Karpas-422 (cell line): ENCODE results near the gene ACP7. TPM values are rescaled to one million over a fixed set of nuclear protein-coding genes. Genes with fewer than 3 reads are reported as not detected.

Source experiments
- DNase-seq: peaks from one replicate; pipeline ENCODE4 v3.0.0-alpha.2; 2015
- H2AFZ ChIP-seq: fragments of 200-600 bp; sonication (generic); 2 replicates; pipeline ENCODE4 v1.6.1; 2014; ENCODE audit warnings: antibody characterized with exemption, low read length, mixed read lengths
- H3K27ac ChIP-seq: fragments of 200-600 bp; sonication (generic); 2 replicates; pipeline ENCODE4 v1.5.1; 2014; ENCODE audit warnings: mild to moderate bottlenecking, low read length, moderate library complexity
- H3K27me3 ChIP-seq: fragments of 200-600 bp; sonication (generic); 2 replicates; pipeline ENCODE4 v1.6.1; 2014; ENCODE audit warnings: low read length, mixed read lengths
- H3K36me3 ChIP-seq: fragments of 200-600 bp; sonication (generic); 2 replicates; pipeline ENCODE4 v1.6.1; 2014; ENCODE audit warnings: low read length, mixed read lengths; ENCODE audit not compliant: insufficient read depth
- H3K4me1 ChIP-seq: fragments of 200-600 bp; sonication (generic); 2 replicates; pipeline ENCODE4 v1.6.1; 2014; ENCODE audit warnings: mild to moderate bottlenecking, low read length, mixed read lengths
- H3K4me2 ChIP-seq: fragments of 200-600 bp; sonication (generic); 2 replicates; pipeline ENCODE4 v1.6.1; 2014; ENCODE audit warnings: low read length, low read depth, mild to moderate bottlenecking; ENCODE audit not compliant: poor library complexity, severe bottlenecking
- H3K4me3 ChIP-seq: fragments of 200-600 bp; sonication (generic); 2 replicates; pipeline ENCODE4 v1.5.1; 2014; ENCODE audit warnings: mild to moderate bottlenecking, antibody characterized with exemption, low read length, mixed read lengths
- H3K79me2 ChIP-seq: fragments of 200-600 bp; sonication (generic); 2 replicates; pipeline ENCODE4 v1.6.1; 2014; ENCODE audit warnings: mild to moderate bottlenecking, low read length, mixed read lengths
- H3K9ac ChIP-seq: fragments of 200-600 bp; sonication (generic); 2 replicates; pipeline ENCODE4 v1.6.0; 2014; ENCODE audit warnings: low read length
- H3K9me2 ChIP-seq: fragments of 200-600 bp; sonication (generic), shearing (Covaris generic); replicated peaks from 2 replicates; pipeline ENCODE4 v1.6.0; 2014; ENCODE audit warnings: mild to moderate bottlenecking, low read length, moderate library complexity; ENCODE audit not compliant: insufficient read depth
- H3K9me3 ChIP-seq: fragments of 300-700, 200-600 bp; sonication (generic); 2 replicates; pipeline ENCODE4 v1.6.1; 2014; ENCODE audit warnings: low read length, mixed read lengths
- H4K20me1 ChIP-seq: fragments of 200-600 bp; sonication (generic); 2 replicates; pipeline ENCODE4 v1.6.1; 2014; ENCODE audit warnings: mild to moderate bottlenecking, antibody characterized with exemption, low read length, low read depth; ENCODE audit not compliant: insufficient read depth
- total RNA-seq: library from RNA; depleted of rRNA; stranded (reverse); fragments of >200 nt; shearing (Covaris generic); gene quantifications from 2 replicates; pipeline ENCODE4 v1.2.3, GENCODE V29; 2014; ENCODE audit warnings: low replicate concordance

ACP7 gene
- total RNA-seq, 1 experiment from 2014 or later = not detected

DNA sequence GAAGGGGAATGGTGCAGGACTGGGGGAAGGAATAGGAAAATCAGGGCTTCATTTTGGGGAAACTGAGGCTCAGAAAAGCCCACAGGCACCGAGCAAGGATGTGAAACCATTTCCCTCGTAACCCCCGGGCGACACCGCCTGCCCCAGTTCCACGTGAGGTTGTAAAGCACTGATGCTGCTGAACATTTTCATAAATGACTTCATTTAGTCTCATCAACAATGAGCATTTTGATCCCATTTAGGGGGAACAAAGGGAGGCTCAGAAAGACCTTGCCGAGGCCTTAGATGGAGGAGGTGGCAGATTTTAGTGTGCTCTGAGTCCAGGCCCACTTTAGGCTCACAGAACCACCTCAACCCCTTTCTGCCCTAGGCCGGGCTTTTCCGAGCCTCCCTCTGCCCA, 31.3 kb upstream of the ACP7 start:
- H3K9me2 ChIP-seq = no peaks in the 10 kb centered on the region
- H3K4me2 ChIP-seq = no peak overlapping the region
- no peaks in the 10 kb centered on the region for H3K36me3 ChIP-seq
- no peaks in the 10 kb centered on the region for H3K9me3 ChIP-seq
- no peaks in the 10 kb centered on the region for H3K27me3 ChIP-seq
- no peak overlapping the region for H3K9ac ChIP-seq
- DNase-seq = no peak
- H3K4me1 ChIP-seq = no peaks in the 10 kb centered on the region
- H2AFZ ChIP-seq = no peak overlapping the region
- H3K79me2 ChIP-seq = no peaks in the 10 kb centered on the region
- no peak overlapping the region for H3K4me3 ChIP-seq
- H4K20me1 ChIP-seq = no peaks in the 10 kb centered on the region; the same call in 1 of the 2 replicates
- no peak overlapping the region for H3K27ac ChIP-seq

DNA sequence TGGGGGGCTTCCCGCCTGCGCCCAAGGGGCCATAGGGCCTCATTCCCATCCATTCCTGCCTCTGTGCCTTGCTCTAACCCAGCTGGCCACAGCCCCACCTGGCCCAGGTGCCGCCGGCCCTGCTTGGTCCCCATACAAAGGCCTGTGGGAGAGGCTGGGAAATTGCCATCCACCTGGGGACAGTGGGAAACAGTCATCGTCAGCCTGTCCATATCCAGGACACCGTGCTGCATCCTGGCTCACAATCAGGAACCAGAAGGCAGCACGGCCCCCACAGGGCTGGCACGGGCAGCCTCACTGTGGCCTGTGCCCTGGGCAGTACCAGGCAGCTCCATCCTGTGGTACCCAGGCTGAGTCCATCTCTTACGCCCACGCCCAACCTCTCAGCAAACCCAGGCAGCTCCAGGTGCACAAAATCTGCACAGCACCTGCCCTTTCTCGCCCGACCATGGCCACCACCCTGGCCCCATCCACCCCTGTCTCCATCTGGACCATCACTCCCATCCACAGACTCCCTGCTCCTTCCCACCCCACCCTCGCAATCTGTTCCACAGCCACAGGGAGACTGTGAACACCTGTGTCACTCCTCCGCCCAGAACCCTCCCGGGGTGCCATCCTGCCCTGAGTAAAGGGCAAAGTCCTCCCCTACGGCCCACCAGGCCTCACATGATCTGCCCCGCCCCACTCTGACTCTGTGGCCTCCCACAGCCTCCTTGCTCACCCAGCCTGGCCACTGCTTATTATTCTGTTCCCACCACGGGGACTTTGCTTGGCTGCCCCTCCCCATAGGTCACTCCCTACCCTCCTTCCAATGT, 30.7 kb upstream of the ACP7 start:
- no peaks in the 10 kb centered on the region for H3K36me3 ChIP-seq
- no peak overlapping the region for H2AFZ ChIP-seq
- H3K9ac ChIP-seq = no peak overlapping the region
- no peaks in the 10 kb centered on the region for H3K27me3 ChIP-seq
- no peak overlapping the region for H3K4me2 ChIP-seq
- H3K4me1 ChIP-seq = no peaks in the 10 kb centered on the region
- no peak overlapping the region for H3K4me3 ChIP-seq
- H3K27ac ChIP-seq = no peak overlapping the region
- DNase-seq = no peak
- H3K79me2 ChIP-seq = no peaks in the 10 kb centered on the region
- no peaks in the 10 kb centered on the region for H3K9me2 ChIP-seq
- no peaks in the 10 kb centered on the region; the same call in 1 of the 2 replicates for H4K20me1 ChIP-seq
- no peaks in the 10 kb centered on the region for H3K9me3 ChIP-seq

DNA sequence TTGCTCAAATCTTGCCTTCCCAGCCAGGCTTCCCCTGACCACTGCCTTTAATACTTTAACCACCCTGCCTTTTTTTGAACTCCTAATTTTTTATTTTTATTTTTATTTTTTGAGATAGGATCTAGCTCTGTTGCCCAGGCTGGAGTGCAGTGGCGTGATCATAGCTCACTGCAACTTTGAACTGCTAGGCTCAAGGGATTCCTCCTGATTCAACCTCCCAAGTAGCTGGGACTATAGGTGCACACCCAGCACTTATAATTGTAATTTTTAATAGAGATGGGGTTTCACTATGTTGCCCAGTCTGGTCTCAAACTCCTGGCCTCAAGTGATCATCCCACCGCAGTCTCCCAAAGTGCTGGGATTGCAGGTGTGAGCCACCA, 30.1 kb upstream of the ACP7 start:
- no peak for DNase-seq
- Histone ChIP-seq H3K27me3 (no peaks in the 10 kb centered on the region), H3K4me1 (no peaks in the 10 kb centered on the region), H3K79me2 (no peaks in the 10 kb centered on the region), H3K9me3 (no peaks in the 10 kb centered on the region), H3K9ac (no peak overlapping the region), H3K9me2 (no peaks in the 10 kb centered on the region), H2AFZ (no peak overlapping the region), H3K4me3 (no peak overlapping the region), H3K27ac (no peak overlapping the region), H4K20me1 (no peaks in the 10 kb centered on the region; the same call in 1 of the 2 replicates), H3K36me3 (no peaks in the 10 kb centered on the region), H3K4me2 (no peak overlapping the region)

DNA sequence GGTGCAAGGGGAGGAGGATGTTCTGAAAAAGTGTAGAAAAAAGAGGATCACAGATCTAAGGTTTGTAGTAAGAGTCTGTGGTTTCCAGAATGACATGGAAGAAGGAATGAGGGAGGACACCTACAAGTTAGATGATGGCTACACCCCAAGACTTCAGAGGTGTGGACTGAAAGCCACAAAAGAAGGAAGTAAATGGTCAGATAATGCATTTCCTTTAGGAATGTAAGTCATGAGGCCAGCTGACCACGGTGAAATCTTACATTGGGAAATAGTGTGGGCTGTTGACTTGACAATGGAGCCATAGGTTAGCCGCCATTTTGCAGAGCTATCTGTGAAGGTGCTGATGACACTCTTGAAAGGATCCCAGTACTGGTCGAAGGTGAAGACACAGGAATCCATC, 26.6 kb upstream of the ACP7 start:
- no peaks in the 10 kb centered on the region for H3K9me2 ChIP-seq
- H3K9me3 ChIP-seq = no peaks in the 10 kb centered on the region
- no peaks in the 10 kb centered on the region; the same call in 1 of the 2 replicates for H4K20me1 ChIP-seq
- DNase-seq = no peak
- H3K9ac ChIP-seq = no peak overlapping the region
- no peak overlapping the region for H3K4me3 ChIP-seq
- H3K27me3 ChIP-seq = no peaks in the 10 kb centered on the region
- no peaks in the 10 kb centered on the region for H3K4me1 ChIP-seq
- H3K79me2 ChIP-seq = no peaks in the 10 kb centered on the region
- H3K4me2 ChIP-seq = no peak overlapping the region
- H3K36me3 ChIP-seq = no peaks in the 10 kb centered on the region
- no peak overlapping the region for H3K27ac ChIP-seq
- no peak overlapping the region for H2AFZ ChIP-seq

DNA sequence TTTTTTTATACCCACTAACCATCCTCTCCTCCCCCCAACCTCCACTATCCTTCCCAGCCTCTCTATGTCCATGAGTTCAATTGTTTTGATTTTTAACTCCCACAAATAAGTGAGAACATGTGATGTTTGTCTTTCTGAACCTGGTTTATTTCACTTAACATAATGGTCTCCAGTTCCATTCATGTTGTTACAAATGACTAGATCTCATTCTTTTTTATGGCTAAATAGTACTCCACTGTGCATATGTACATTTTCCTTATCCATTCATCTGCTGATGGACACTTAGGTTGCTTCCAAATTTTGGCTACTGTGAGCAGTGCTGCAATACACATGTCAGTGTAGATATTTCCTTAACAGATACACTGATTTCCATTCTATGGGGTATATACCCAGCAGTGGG, 24.9 kb upstream of the ACP7 start:
- Histone ChIP-seq H3K27ac (no peak overlapping the region), H3K9ac (no peak overlapping the region), H3K9me3 (no peaks in the 10 kb centered on the region), H3K27me3 (no peaks in the 10 kb centered on the region), H3K4me2 (no peak overlapping the region), H3K4me1 (no peaks in the 10 kb centered on the region), H3K79me2 (no peaks in the 10 kb centered on the region), H3K4me3 (no peak overlapping the region), H3K9me2 (no peaks in the 10 kb centered on the region), H2AFZ (no peak overlapping the region), H4K20me1 (no peaks in the 10 kb centered on the region), H3K36me3 (no peaks in the 10 kb centered on the region)
- no peak for DNase-seq

DNA sequence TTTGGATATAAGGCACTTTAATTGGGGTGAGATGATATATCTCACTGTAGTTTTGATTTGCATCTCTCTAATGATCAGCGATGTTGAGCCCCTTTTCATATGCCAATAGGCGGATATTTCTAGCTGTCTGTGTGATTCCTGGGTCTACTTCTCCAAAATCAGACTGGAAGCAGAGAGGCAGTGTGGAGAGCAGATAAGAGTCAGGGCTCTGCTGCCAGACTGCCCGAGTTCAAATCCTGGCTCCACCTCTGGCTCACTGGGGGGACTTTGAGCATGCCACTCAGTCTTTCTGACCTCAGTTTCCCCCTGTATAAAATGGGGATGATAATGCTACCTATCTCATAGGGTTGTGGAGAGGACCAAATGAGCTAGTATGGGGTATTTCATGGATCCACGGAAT, 24.0 kb upstream of the ACP7 start:
- Histone ChIP-seq H3K4me1 (no peaks in the 10 kb centered on the region), H3K27me3 (no peaks in the 10 kb centered on the region), H3K79me2 (no peaks in the 10 kb centered on the region), H4K20me1 (no peaks in the 10 kb centered on the region), H3K4me3 (no peak overlapping the region), H3K36me3 (no peaks in the 10 kb centered on the region), H3K9me3 (no peaks in the 10 kb centered on the region), H3K27ac (no peak overlapping the region), H3K4me2 (no peak overlapping the region), H3K9me2 (no peaks in the 10 kb centered on the region), H3K9ac (no peak overlapping the region), H2AFZ (no peak overlapping the region)
- no peak for DNase-seq

DNA sequence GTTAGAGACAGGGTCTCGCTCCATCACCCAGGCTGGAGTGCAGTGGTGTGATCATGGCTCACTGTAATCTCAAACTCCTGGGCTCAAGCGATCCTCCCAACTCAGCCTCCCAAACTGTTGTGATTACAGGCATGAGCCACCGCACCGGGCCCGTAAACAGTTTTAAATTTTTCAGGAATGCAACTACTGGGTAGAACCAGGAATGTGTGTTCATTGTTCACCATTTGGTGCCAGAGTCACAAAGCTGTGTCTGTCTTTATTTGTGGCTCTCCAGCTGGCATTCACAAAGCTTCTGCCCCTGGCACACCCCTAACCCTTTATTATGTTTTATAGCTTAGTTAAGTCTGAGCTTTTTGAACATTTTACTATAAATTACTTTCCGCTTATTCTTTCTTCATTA, 19.8 kb upstream of the ACP7 start:
- Histone ChIP-seq H3K36me3 (no peaks in the 10 kb centered on the region), H2AFZ (no peak overlapping the region), H3K4me3 (no peak overlapping the region), H3K4me1 (no peaks in the 10 kb centered on the region), H3K4me2 (no peak overlapping the region), H3K9me3 (no peaks in the 10 kb centered on the region), H4K20me1 (no peaks in the 10 kb centered on the region), H3K9me2 (no peaks in the 10 kb centered on the region), H3K27ac (no peak overlapping the region), H3K79me2 (no peaks in the 10 kb centered on the region), H3K27me3 (no peaks in the 10 kb centered on the region), H3K9ac (no peak overlapping the region)
- no peak for DNase-seq

DNA sequence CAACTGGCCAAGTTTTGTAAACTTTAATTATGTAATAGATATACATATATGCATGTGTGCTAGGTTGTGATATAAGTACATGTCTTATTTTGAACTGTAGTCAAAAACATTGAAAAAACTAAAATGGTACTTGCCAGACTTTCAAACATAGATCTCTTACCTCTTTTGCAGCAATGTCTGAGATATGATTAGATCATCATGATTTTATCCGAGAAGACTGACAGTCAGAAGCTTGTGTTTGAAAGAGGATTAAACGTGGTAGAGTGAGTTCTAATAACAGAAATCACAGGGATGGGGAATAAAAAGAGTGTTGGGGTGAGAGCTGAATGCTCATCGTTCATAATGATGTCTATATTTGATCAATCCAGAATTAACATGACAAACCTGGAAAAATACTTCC, 18.2 kb upstream of the ACP7 start:
- Histone ChIP-seq H3K27ac (no peak overlapping the region), H3K9ac (no peak overlapping the region), H3K27me3 (no peaks in the 10 kb centered on the region), H3K4me3 (no peak overlapping the region), H3K9me2 (no peaks in the 10 kb centered on the region), H3K4me2 (no peak overlapping the region), H3K79me2 (no peaks in the 10 kb centered on the region), H3K9me3 (no peaks in the 10 kb centered on the region), H3K36me3 (no peaks in the 10 kb centered on the region), H2AFZ (no peak overlapping the region), H3K4me1 (no peaks in the 10 kb centered on the region), H4K20me1 (no peaks in the 10 kb centered on the region)
- DNase-seq = no peak
